ENCODE results near the gene WWTR1. TPM values are rescaled to one million over a fixed set of nuclear protein-coding genes. Genes with fewer than 3 reads are reported as not detected.

Gene WWTR1
- total and polyA plus RNA-seq, 2 of the 8 experiments (the other 6 are each of a cell fraction or from before 2014, with no cell fraction given) = 15.7 to 18.6 TPM

GRCh38 chr3:149481056-149481455 lies 176.8 kb downstream of the WWTR1 start (continued):
- TF ChIP-seq CHD7 (IDR thresholded peaks at IDR 0.05; ENCODE audit: insufficient replicate concordance, low read length) (no peak), KDM4A (IDR thresholded peaks at IDR 0.05; ENCODE audit: low read depth, low read length, severe bottlenecking) (no peak), GABPA (IDR thresholded peaks at IDR 0.05; ENCODE audit: borderline replicate concordance, insufficient read depth, low read length) (no peak), CTBP2 (IDR thresholded peaks at IDR 0.05; ENCODE audit: borderline replicate concordance, insufficient read depth, insufficient read length, low read length) (no peak), CBX8 (IDR thresholded peaks at IDR 0.05; ENCODE audit: borderline replicate concordance, low read depth, low read length) (no peak), SIX5 (IDR thresholded peaks at IDR 0.05; ENCODE audit: low read depth, low read length) (no peak), RAD21 (IDR thresholded peaks at IDR 0.05 in 1 of 2, conservative IDR thresholded peaks at IDR 0.05 in 1 of 2; ENCODE audit: low read depth in 2 of 2, low read length in 2 of 2) (no peak)
